Lower lobe of right lung (tissue), 2 donors: ENCODE measurements around the gene ZSCAN22. TPM values are rescaled to one million over a fixed set of nuclear protein-coding genes. Genes with fewer than 3 reads are reported as not detected.
"Not testable (repeated sequence)": the region's sequence is repeated elsewhere in the genome, so short reads cannot be mapped to it uniquely, and the experiment has no call there.

Experiments used
- ATAC-seq, 2 donors: fragments of 200-7000 bp; cut with Tn5 transposase; one replicate each; pipeline ENCODE4 v1.9.1; 2020 to 2022; ENCODE audit warnings: mild to moderate bottlenecking in 2 of 2, moderate library complexity in 2 of 2
- DNase-seq: peaks from one replicate; pipeline ENCODE4 v3.0.0-alpha.2; 2020
- H3K27ac ChIP-seq: fragments of 200-600 bp; one replicate; pipeline ENCODE4 v1.8.0; 2022
- H3K27me3 ChIP-seq: fragments of 200-600 bp; one replicate; pipeline ENCODE4 v1.8.0; 2022; ENCODE audit warnings: low read depth
- H3K36me3 ChIP-seq: fragments of 200-600 bp; one replicate; pipeline ENCODE4 v1.8.0; 2022; ENCODE audit warnings: mild to moderate bottlenecking
- H3K4me1 ChIP-seq: fragments of 200-600 bp; one replicate; pipeline ENCODE4 v1.8.0; 2022
- H3K4me3 ChIP-seq: fragments of 200-600 bp; one replicate; pipeline ENCODE4 v1.8.0; 2022; ENCODE audit warnings: mild to moderate bottlenecking
- H3K9me3 ChIP-seq: fragments of 200-600 bp; one replicate; pipeline ENCODE4 v1.8.0; 2022
- intact Hi-C: fragments of 100-400 bp; cut with DNase I; formaldehyde crosslinking; loops from one replicate; pipeline ENCODE4 v1.11.0; 2022
- total RNA-seq: library from RNA; stranded (reverse); fragmentation: NEBNext Ultra II Directional; extraction: Animal tissue kit (Norgen Biotek cat#: 25700); gene quantifications from one replicate; pipeline ENCODE4 v1.2.1, GENCODE V29; 2021
- TF ChIP-seq, protein P1 (sequence below): fragments of 200-600 bp; IDR thresholded peaks from one replicate; pipeline ENCODE4 v1.8.0; 2022; ENCODE audit warnings: antibody characterized with exemption, mild to moderate bottlenecking
- donor health status: DM: no; HTN: yes; CAD: no; lungs with severe emphysema.

Gene ZSCAN22
- total RNA-seq, 1 donor from 2014 or later: 3.6 TPM

- Histone ChIP-seq H3K27me3 (peaks cover 2% of the 10 kb centered on the region), H3K27ac (peak overlapping the region; percentile 24), H3K4me1 (peaks cover 12% of the 10 kb centered on the region), H3K9me3 (no peaks in the 10 kb centered on the region), H3K36me3 (no peaks in the 10 kb centered on the region), H3K4me3 (no peak overlapping the region)
- ATAC-seq: peak; percentile 81 to 87
- DNase-seq: no peak
- TF ChIP-seq, protein P1, sequence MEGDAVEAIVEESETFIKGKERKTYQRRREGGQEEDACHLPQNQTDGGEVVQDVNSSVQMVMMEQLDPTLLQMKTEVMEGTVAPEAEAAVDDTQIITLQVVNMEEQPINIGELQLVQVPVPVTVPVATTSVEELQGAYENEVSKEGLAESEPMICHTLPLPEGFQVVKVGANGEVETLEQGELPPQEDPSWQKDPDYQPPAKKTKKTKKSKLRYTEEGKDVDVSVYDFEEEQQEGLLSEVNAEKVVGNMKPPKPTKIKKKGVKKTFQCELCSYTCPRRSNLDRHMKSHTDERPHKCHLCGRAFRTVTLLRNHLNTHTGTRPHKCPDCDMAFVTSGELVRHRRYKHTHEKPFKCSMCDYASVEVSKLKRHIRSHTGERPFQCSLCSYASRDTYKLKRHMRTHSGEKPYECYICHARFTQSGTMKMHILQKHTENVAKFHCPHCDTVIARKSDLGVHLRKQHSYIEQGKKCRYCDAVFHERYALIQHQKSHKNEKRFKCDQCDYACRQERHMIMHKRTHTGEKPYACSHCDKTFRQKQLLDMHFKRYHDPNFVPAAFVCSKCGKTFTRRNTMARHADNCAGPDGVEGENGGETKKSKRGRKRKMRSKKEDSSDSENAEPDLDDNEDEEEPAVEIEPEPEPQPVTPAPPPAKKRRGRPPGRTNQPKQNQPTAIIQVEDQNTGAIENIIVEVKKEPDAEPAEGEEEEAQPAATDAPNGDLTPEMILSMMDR: peak; percentile 9
- intact Hi-C loops: no loop called here
Measured at GRCh38 chr19:58372311-58373133, 45.7 kb downstream of the ZSCAN22 start.

GRCh38 chr19:58374200-58374599 lies 47.4 kb downstream of the ZSCAN22 start:
- no peak overlapping the region for H3K4me3 ChIP-seq
- H3K9me3 ChIP-seq: no peaks in the 10 kb centered on the region
- intact Hi-C loops: no loop called here
- H3K27ac ChIP-seq: no peak overlapping the region
- no peaks in the 10 kb centered on the region for H3K36me3 ChIP-seq
- H3K27me3 ChIP-seq: no peaks in the 10 kb centered on the region
- DNase-seq (no peak), ATAC-seq (no peak)
- TF ChIP-seq, protein P1: no peak
- peaks cover 13% of the 10 kb centered on the region for H3K4me1 ChIP-seq

- DNase-seq, H3K27ac ChIP-seq, ATAC-seq, H3K4me3 ChIP-seq, H3K27me3 ChIP-seq, H3K9me3 ChIP-seq, H3K36me3 ChIP-seq, intact Hi-C loops: not testable (repeated sequence)
- peaks cover 29% of the 10 kb centered on the region for H3K4me1 ChIP-seq
Measured at GRCh38 chr19:58376724-58377123, 49.9 kb downstream of the ZSCAN22 start.

DNA sequence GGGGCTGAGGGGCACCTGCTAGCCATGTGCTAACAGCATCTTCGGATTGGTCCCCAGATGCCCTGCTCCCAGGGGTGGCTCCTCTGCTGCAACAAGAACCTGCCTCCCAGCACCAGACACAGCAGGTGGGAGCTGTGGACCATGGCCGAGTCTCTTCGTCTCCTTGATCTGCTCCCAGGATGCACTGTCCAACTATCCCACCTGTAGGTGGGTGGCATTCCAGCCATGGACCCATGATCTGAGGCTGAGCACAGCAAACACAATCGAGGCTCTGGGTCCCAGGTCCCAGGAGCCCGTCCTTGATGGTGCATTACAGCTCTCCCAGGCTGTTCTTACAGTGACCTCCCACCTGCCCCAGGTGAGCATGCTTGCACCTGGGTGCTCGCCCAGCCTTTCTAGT lies 52.5 kb downstream of the ZSCAN22 start:
- Histone ChIP-seq H3K36me3 (no peaks in the 10 kb centered on the region), H3K4me1 (peaks cover 23% of the 10 kb centered on the region), H3K27ac (no peak overlapping the region), H3K27me3 (no peaks in the 10 kb centered on the region), H3K9me3 (no peaks in the 10 kb centered on the region), H3K4me3 (no peak overlapping the region)
- TF ChIP-seq, protein P1: no peak
- ATAC-seq (no peak), DNase-seq (peak; percentile 39)
- intact Hi-C loops: no loop called here

DNA sequence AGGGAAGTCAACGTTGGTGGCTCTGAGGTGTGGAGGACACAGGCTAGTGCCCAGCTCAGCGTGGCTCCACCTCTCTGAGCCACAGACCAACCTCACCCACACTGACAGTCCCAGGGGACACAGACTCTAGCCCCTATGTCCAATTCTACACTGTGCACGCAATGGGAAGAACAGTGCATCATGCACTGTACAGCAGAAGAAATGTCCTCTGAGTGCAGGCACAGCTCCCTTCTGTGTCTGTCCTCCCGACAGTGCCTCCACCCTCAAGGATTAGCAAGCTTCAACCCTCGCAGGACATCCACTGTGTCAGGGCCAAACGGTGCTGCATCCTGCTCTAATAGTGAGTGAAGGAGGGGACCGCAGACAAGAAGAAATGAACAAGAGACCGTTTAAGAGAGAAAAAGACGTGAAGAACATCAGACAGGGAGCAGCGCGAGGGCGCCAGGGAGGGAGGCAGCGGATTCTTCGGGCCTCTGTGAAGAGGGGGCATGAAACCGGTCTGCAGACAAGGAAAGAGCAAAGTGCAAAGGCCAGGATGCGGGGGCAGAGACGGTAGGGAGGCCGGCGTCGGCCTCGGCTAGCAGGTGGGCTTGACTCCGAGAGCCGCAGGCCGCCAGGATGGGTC lies 53.4 kb downstream of the ZSCAN22 start:
- peaks cover 23% of the 10 kb centered on the region for H3K4me1 ChIP-seq
- peak overlapping the region; percentile 94 for H3K27ac ChIP-seq
- no peaks in the 10 kb centered on the region for H3K36me3 ChIP-seq
- no peaks in the 10 kb centered on the region for H3K9me3 ChIP-seq
- DNase-seq (no peak), ATAC-seq (no peak)
- TF ChIP-seq, protein P1: no peak
- H3K27me3 ChIP-seq: no peaks in the 10 kb centered on the region
- peak overlapping the region; percentile 85 for H3K4me3 ChIP-seq
- intact Hi-C loops: no loop called here
